G401 (cell line): ENCODE results near the gene FBXL14. TPM values are rescaled to one million over a fixed set of nuclear protein-coding genes. Genes with fewer than 3 reads are reported as not detected.
"Not testable (repeated sequence)": the region's sequence is repeated elsewhere in the genome, so short reads cannot be mapped to it uniquely, and the experiment has no call there.

Source experiments
- DNase-seq: peaks from one replicate; pipeline ENCODE4 v3.0.0-alpha.2; 2015; ENCODE audit warnings: low spot score
- in situ Hi-C: cut with HindIII; loops from 2 replicates; pipeline ENCODE4 v1.10.0; 2016; ENCODE audit warnings: low sequenced_read_pairs, mixed read lengths
- total RNA-seq: library from RNA; depleted of rRNA; stranded (reverse); fragments of >200 nt; shearing (Covaris generic); gene quantifications from 2 replicates; pipeline ENCODE4 v1.2.3, GENCODE V29; 2014

Gene FBXL14
- total RNA-seq, 1 experiment from 2014 or later = 21.5 TPM

- in situ Hi-C loops, DNase-seq: not testable (repeated sequence)
These were observed 8.3 kb upstream of the FBXL14 start for GRCh38 chr12:1602706-1603105.

GRCh38 chr12:1598757-1599156 is 4.4 kb upstream of the FBXL14 start:
- in situ Hi-C loops = no loop called here
- no peak for DNase-seq

GRCh38 chr12:1595690-1596347 is 1.4 kb upstream of the FBXL14 start:
- in situ Hi-C loops = no loop called here
- DNase-seq = no peak

- DNase-seq = peak; percentile 75
- in situ Hi-C loops = no loop called here
These were observed 713 bp upstream of the FBXL14 start for GRCh38 chr12:1595026-1595561.

- in situ Hi-C loops = no loop called here
- peak; percentile 54 for DNase-seq
These were observed 448 bp downstream of the FBXL14 start for GRCh38 chr12:1594006-1594260.

GRCh38 chr12:1593174-1594005 is 991 bp downstream of the FBXL14 start:
- in situ Hi-C loops = no loop called here

GRCh38 chr12:1592444-1593173 is 1.8 kb downstream of the FBXL14 start:
- in situ Hi-C loops = no loop called here
- DNase-seq = peak; percentile 66

More at GRCh38 chr12:1593174-1594005, 991 bp downstream of the FBXL14 start:
- peak; percentile 56 for DNase-seq

GRCh38 chr12:1591543-1591942 is 2.8 kb downstream of the FBXL14 start:
- in situ Hi-C loops = no loop called here

GRCh38 chr12:1591034-1591433 is 3.3 kb downstream of the FBXL14 start:
- in situ Hi-C loops = no loop called here
- DNase-seq = peak; percentile 44

More at GRCh38 chr12:1591543-1591942, 2.8 kb downstream of the FBXL14 start:
- DNase-seq = no peak

- in situ Hi-C loops = no loop called here
- DNase-seq = peak; percentile 37
These were observed 4.0 kb downstream of the FBXL14 start for GRCh38 chr12:1590221-1590979.

- in situ Hi-C loops = no loop called here
These were observed 5.8 kb downstream of the FBXL14 start for GRCh38 chr12:1588575-1588947.

GRCh38 chr12:1587927-1588574 is 6.3 kb downstream of the FBXL14 start:
- in situ Hi-C loops = no loop called here
- DNase-seq = no peak

More at GRCh38 chr12:1588575-1588947, 5.8 kb downstream of the FBXL14 start:
- DNase-seq = no peak

- in situ Hi-C loops = no loop called here
- DNase-seq = no peak
These were observed 10.1 kb downstream of the FBXL14 start for GRCh38 chr12:1584326-1584725.

GRCh38 chr12:1583421-1584078 is 10.8 kb downstream of the FBXL14 start:
- DNase-seq = peak; percentile 87
- in situ Hi-C loops = no loop called here

GRCh38 chr12:1582709-1583050 is 11.7 kb downstream of the FBXL14 start:
- in situ Hi-C loops = no loop called here
- DNase-seq = no peak

- DNase-seq = no peak
- in situ Hi-C loops = no loop called here
These were observed 12.2 kb downstream of the FBXL14 start for GRCh38 chr12:1581973-1582708.

- DNase-seq = no peak
- in situ Hi-C loops = no loop called here
These were observed 13.9 kb downstream of the FBXL14 start for GRCh38 chr12:1580526-1580925.
